Heart left ventricle (tissue), 16 donors: ENCODE measurements around the gene OTUD7B. TPM values are rescaled to one million over a fixed set of nuclear protein-coding genes. Genes with fewer than 3 reads are reported as not detected.
A peak's percentile ranks its signal among the peaks of the same experiment; 100 is the strongest.

Source experiments
- ATAC-seq, 4 donors: fragments of 200-7000 bp; cut with Tn5 transposase; one replicate each; pipeline ENCODE4 v1.9.1; 2020 to 2022; ENCODE audit warnings: moderate library complexity in 4 of 4, mild to moderate bottlenecking in 3 of 4, moderate number of reproducible peaks in 1 of 4
- DNase-seq, 5 donors: peaks; one replicate each; pipeline ENCODE4 v3.0.0-alpha.2; 2020
- H3K27ac ChIP-seq, 12 donors: fragments of 200-600 bp; sonication (generic) in 4 of 12; one replicate each; pipeline versions ENCODE4 v1.5.0 to v1.8.0; 2016 to 2022; ENCODE audit warnings: mild to moderate bottlenecking in 2 of 12
- H3K27me3 ChIP-seq, 9 donors: fragments of 200-600 bp; sonication (generic) in 2 of 9; one replicate each; pipeline versions ENCODE4 v1.5.1 to v1.8.0; 2016 to 2022; ENCODE audit warnings: mild to moderate bottlenecking in 3 of 9
- H3K36me3 ChIP-seq, 9 donors: fragments of 200-600 bp; sonication (generic) in 2 of 9; one replicate each; pipeline versions ENCODE4 v1.5.0 to v1.8.0; 2018 to 2022; ENCODE audit warnings: mild to moderate bottlenecking in 2 of 9
- H3K4me1 ChIP-seq, 12 donors: fragments of 200-600 bp; sonication (generic) in 4 of 12; one replicate each; pipeline versions ENCODE4 v1.5.0 to v1.8.0; 2016 to 2022; ENCODE audit warnings: mild to moderate bottlenecking in 3 of 12
- H3K4me3 ChIP-seq, 12 donors: fragments of 200-600 bp; sonication (generic) in 4 of 12; one replicate each; pipeline versions ENCODE4 v1.5.0 to v1.8.0; 2017 to 2022; ENCODE audit warnings: mild to moderate bottlenecking in 9 of 12, moderate library complexity in 4 of 12
- H3K9me3 ChIP-seq, 12 donors: fragments of 200-600 bp; sonication (generic) in 4 of 12; one replicate each; pipeline versions ENCODE4 v1.5.0 to v1.8.0; 2016 to 2022; ENCODE audit warnings: mild to moderate bottlenecking in 1 of 12
- CTCF ChIP-seq, 12 donors: fragments of 200-600 bp; sonication (generic) in 4 of 12; IDR thresholded peaks; one replicate each; pipeline versions ENCODE4 v1.5.0 to v1.8.0; 2018 to 2022; ENCODE audit warnings: antibody characterized with exemption in 12 of 12, mild to moderate bottlenecking in 5 of 12
- POLR2A ChIP-seq, 2 donors: fragments of 450-650 bp; IDR thresholded peaks; one replicate each; pipeline ENCODE4 v1.6.1; 2017; ENCODE audit warnings: antibody characterized with exemption in 2 of 2, mild to moderate bottlenecking in 2 of 2, moderate library complexity in 2 of 2
- WGBS, 4 donors: extraction: QIAGEN DNeasy Blood & Tissue Kit in 2 of 4; methylation state at CpG; one replicate each; pipeline versions ENCODE4 v1.1.5 to v1.1.7; 2013 to 2018; 5-methylcytosine and 5-hydroxymethylcytosine counted together
- intact Hi-C, 10 donors: fragments of 100-400 bp; cut with DNase I; formaldehyde crosslinking; loops; one replicate each; pipeline versions ENCODE4 v1.11.1 to v1.14.2; 2022
- polyA plus RNA-seq, 2 donors: library from polyadenylated mRNA; stranded (reverse); fragments of 200-250 nt; gene quantifications; one replicate each; pipeline ENCODE4 v1.2.3, GENCODE V29; 2013
- total RNA-seq, 9 donors: library from RNA; depleted of rRNA in 2 of 9; stranded (reverse); fragments of >200 nt in 2 of 9; fragmentation: NEBNext Ultra II Directional in 3 of 9; extraction: Animal tissue kit (Norgen Biotek cat#: 25700) in 3 of 9; gene quantifications; one replicate each; pipeline versions ENCODE4 v1.1.0 to v1.2.4, GENCODE V29; 2016 to 2023
- donor health status: ischemic (EF 13 %, LVEDD 7.1; RV severe dilation, severe dysfunction).
- donor health status: healthy with polysubstance abuse.
- donor health status: DM: no; HTN: yes; CAD: no.
- donor health status: DM: no; HTN: no; CAD: no.
- donor health status: ischemic (EF 25% LVEDD 6.9; RV normal size, moderate dysfunction).
- donor health status: ischemic (EF 25% LVEDD 5.7; RV mildly dilated, moderate dysfunction).
- donor health status: healthy.
- donor health status: DM: yes; HTN: yes; CAD: no.
- donor health status: ischemic (EF 35%, LVEDD 5.7; RV mildly dilated, moderate dysfunction).
- donor health status: nonischemic (EF 11% LVEDD 7.7; RV severe dilation, severe dysfunction).
- donor health status: DM: yes; HTN: yes; CAD: no.
- donor health status: PGD.
- donor health status: ischemic (EF 29% LVEDD 5.4; RV normal size, mild dysfunction).
- donor health status: nonischemic (EF 23%, LVEDD 6.1; RV moderate dilation, normal function).

OTUD7B gene
- total and polyA plus RNA-seq, 11 donors: 8.1 to 36.2 (median 24.7) TPM

- H3K4me1 ChIP-seq: peaks cover 0 to 50% (median 38%) of the 10 kb centered on the region in 12 donors
- TF ChIP-seq POLR2A (IDR thresholded peaks at IDR 0.05) (no peak), CTCF (IDR thresholded peaks at IDR 0.05) (no peak)
These were observed 72.8 kb downstream of the OTUD7B start for GRCh38 chr1:149937759-149938158.

GRCh38 chr1:149936992-149937705 lies 73.4 kb downstream of the OTUD7B start:
- ATAC-seq (no peak), DNase-seq (no peak)
- H3K27me3 ChIP-seq: no peaks in the 10 kb centered on the region
- no peaks in the 10 kb centered on the region for H3K9me3 ChIP-seq
- peaks cover 0 to 44% (median 35%) of the 10 kb centered on the region in 12 donors for H3K4me1 ChIP-seq
- TF ChIP-seq CTCF (IDR thresholded peaks at IDR 0.05) (no peak), POLR2A (IDR thresholded peaks at IDR 0.05) (no peak)
- peak overlapping the region in 9 of 12 donors; percentile 10 to 88 (median 59) for H3K27ac ChIP-seq
- intact Hi-C loops: loop anchor here in 1 of 10 donors (5.0 kb wide), 1 partner anchor 40 kb away; the partner anchor contains the start of gene BOLA1
- H3K4me3 ChIP-seq: peak overlapping the region; percentile 22 to 73 (median 55)
- WGBS, 4 donors: 26 to 40% (median 31%) methylated on average over 8 of the region's 8 CpGs
- peaks cover 0 to 16% (median 0%) of the 10 kb centered on the region in 9 donors for H3K36me3 ChIP-seq

More at GRCh38 chr1:149937759-149938158, 72.8 kb downstream of the OTUD7B start:
- peak in 2 of 4 donors; percentile 19 to 42 for ATAC-seq
- peak overlapping the region in 2 of 12 donors; percentile 55 to 68 for H3K4me3 ChIP-seq
- no peaks in the 10 kb centered on the region for H3K27me3 ChIP-seq
- intact Hi-C loops: loop anchor here in 1 of 10 donors (5.0 kb wide), 1 partner anchor 40 kb away; the partner anchor contains the start of gene BOLA1
- DNase-seq: no peak
- H3K36me3 ChIP-seq: peaks cover 0 to 12% (median 0%) of the 10 kb centered on the region in 9 donors
- H3K9me3 ChIP-seq: no peaks in the 10 kb centered on the region
- peak overlapping the region in 8 of 12 donors; percentile 12 to 88 (median 57) for H3K27ac ChIP-seq

- peak in 1 of 5 donors; percentile 47 for DNase-seq
- ATAC-seq: peak; percentile 5 to 47 (median 19)
- WGBS, 4 donors: 14 to 25% (median 19%) methylated on average over 18 of the region's 18 CpGs
- intact Hi-C loops: loop anchor here in 1 of 10 donors (5.0 kb wide), 1 partner anchor 39 kb away; the partner anchor contains the start of gene BOLA1
- TF ChIP-seq CTCF (IDR thresholded peaks at IDR 0.05): no peak
- Histone ChIP-seq H3K9me3 (no peaks in the 10 kb centered on the region), H3K4me3 (peak within 1 kb of the TSS; percentile 22 to 73 (median 55)), H3K36me3 (peaks cover 0 to 17% (median 0%) of the 10 kb centered on the region in 9 donors), H3K4me1 (peaks cover 0 to 42% (median 33%) of the 10 kb centered on the region in 12 donors), H3K27ac (peak within 1 kb of the TSS in 9 of 12 donors; percentile 10 to 88 (median 59)), H3K27me3 (no peaks in the 10 kb centered on the region)
These were observed 74.1 kb downstream of the OTUD7B start, which contains the start of gene MTMR11 for GRCh38 chr1:149936170-149936991. MTMR11 (minus strand) TSS chr1:149936879; CDS start chr1:149936647, 232 bp downstream.
